ENCODE data around the gene GLUL. TPM values are rescaled to one million over a fixed set of nuclear protein-coding genes. Genes with fewer than 3 reads are reported as not detected.

The GLUL gene
- total and polyA plus RNA-seq, 2 of the 4 experiments (the other 2 are of a cell fraction): 131 to 385 TPM

- no peak overlapping the region for H4K5ac ChIP-seq (ENCODE audit: low read depth, low read length)
- no peak for TF ChIP-seq ELK1 (IDR thresholded peaks at IDR 0.05; ENCODE audit: borderline replicate concordance, low read depth, low read length)
- no peak for TF ChIP-seq CEBPB (IDR thresholded peaks at IDR 0.05; ENCODE audit: low read depth, low read length)
- no peak for TF ChIP-seq RCOR1 (IDR thresholded peaks at IDR 0.05; ENCODE audit: insufficient replicate concordance, low read length)
- TF ChIP-seq RAD21 (IDR thresholded peaks at IDR 0.05; ENCODE audit: low read length): no peak
- no peak for TF ChIP-seq MAFK (IDR thresholded peaks at IDR 0.05; ENCODE audit: low read depth, low read length)
- no peak for TF ChIP-seq FOS (IDR thresholded peaks at IDR 0.05; ENCODE audit: low read depth, low read length)
- no peak for TF ChIP-seq RFX5 (IDR thresholded peaks at IDR 0.05; ENCODE audit: low read depth, low read length)
- no peak for TF ChIP-seq NFE2L2 (IDR thresholded peaks at IDR 0.05; ENCODE audit: low read depth, low read length)
- TF ChIP-seq SMC3 (IDR thresholded peaks at IDR 0.05; ENCODE audit: low read depth, low read length): no peak
- no peak overlapping the region for H2AK9ac ChIP-seq (replicated peaks; ENCODE audit: low read depth, low read length, poor library complexity)
- H3K4me1 ChIP-seq (ENCODE audit: control insufficient read depth, insufficient read depth, low read length): no peaks in the 10 kb centered on the region
- no peak overlapping the region for H3K56ac ChIP-seq (ENCODE audit: extremely low read depth, insufficient read depth, low read length)
- H3K23ac ChIP-seq (ENCODE audit: low read depth, low read length): no peak overlapping the region
- no peak overlapping the region for H2BK15ac ChIP-seq (ENCODE audit: low read depth, low read length)
- no peak overlapping the region for H3K14ac ChIP-seq (replicated peaks; ENCODE audit: low read depth, low read length)
- no TSS peak for BruUV-seq (replicated peaks)
- DNase-seq (no peak), ATAC-seq (ENCODE audit: low read depth) (no peak)
- no peak overlapping the region for H3K4me2 ChIP-seq (ENCODE audit: low read depth, low read length)
- no CpG with 5 or more reads among the region's 2 CpGs for WGBS, 2 experiments (ENCODE audit: extremely low coverage in 2 of 2, insufficient read length in 1 of 2)
- H2AK5ac ChIP-seq (ENCODE audit: low read depth, low read length): no peak overlapping the region
- H3K9me3 ChIP-seq (ENCODE audit: control insufficient read depth, insufficient read depth, low read length): no peaks in the 10 kb centered on the region
- H2BK120ac ChIP-seq (ENCODE audit: low read depth, low read length): no peak overlapping the region
- peaks cover 2% of the 10 kb centered on the region for H3K27me3 ChIP-seq (ENCODE audit: control insufficient read depth, insufficient read depth, low read length)
- dilution Hi-C loops (cut with HindIII; ENCODE audit: low sequenced_read_pairs, unreplicated experiment) (no loop called here), intact Hi-C loops (cut with micrococcal nuclease) (no loop called here), in situ Hi-C loops (cut with MboI; ENCODE audit: low sequenced_read_pairs) (no loop called here)
- no peak overlapping the region for H2BK5ac ChIP-seq (ENCODE audit: low read depth, low read length, poor library complexity, severe bottlenecking)
- H3K9ac ChIP-seq (ENCODE audit: low read depth, low read length): no peak overlapping the region
- no peak overlapping the region for H3K27ac ChIP-seq (ENCODE audit: insufficient read depth, low read length)
- ChIA-PET CTCF (no interaction called here), POLR2A (ENCODE audit: unreplicated experiment) (no interaction called here)
- H3K4ac ChIP-seq (ENCODE audit: low read depth, low read length): no peak overlapping the region
- no peak overlapping the region for H2BK20ac ChIP-seq (ENCODE audit: low read depth, low read length)
- H4K20me1 ChIP-seq (ENCODE audit: insufficient read depth, low read length): no peaks in the 10 kb centered on the region
- no peaks in the 10 kb centered on the region for H3K79me1 ChIP-seq (ENCODE audit: low read depth in 1 of 2, low read length in 2 of 2)
- H3K4me3 ChIP-seq (ENCODE audit: insufficient read depth, low read depth, low read length): no peak overlapping the region
- no peak overlapping the region for H4K91ac ChIP-seq (ENCODE audit: insufficient read depth, low read depth, low read length)
- no peak overlapping the region for H3K18ac ChIP-seq (ENCODE audit: low read depth, low read length)
- no peaks in the 10 kb centered on the region for H3K9me1 ChIP-seq (ENCODE audit: insufficient read depth, low read length)
- H4K8ac ChIP-seq (ENCODE audit: low read depth in 2 of 2, low read length in 2 of 2): no peak overlapping the region
- no peaks in the 10 kb centered on the region for H3K36me3 ChIP-seq (ENCODE audit: control insufficient read depth, insufficient read depth, low read length)
- no peak overlapping the region for H2AFZ ChIP-seq (replicated peaks; ENCODE audit: low read length, poor library complexity)
Measured at GRCh38 chr1:182367926-182368325, 23.7 kb downstream of the GLUL start.
